HL-60/S4 (cell line): ENCODE data around the gene PRR3.
"Not testable (repeated sequence)": the region's sequence is repeated elsewhere in the genome, so short reads cannot be mapped to it uniquely, and the experiment has no call there.

ENCODE experiments used
- in situ Hi-C: fragments of 300-500 bp; cut with MboI; formaldehyde crosslinking; loops from 2 replicates; pipeline ENCODE4 v1.14.3; 2022; ENCODE audit warnings: low sequenced_read_pairs

The PRR3 gene, protein sequence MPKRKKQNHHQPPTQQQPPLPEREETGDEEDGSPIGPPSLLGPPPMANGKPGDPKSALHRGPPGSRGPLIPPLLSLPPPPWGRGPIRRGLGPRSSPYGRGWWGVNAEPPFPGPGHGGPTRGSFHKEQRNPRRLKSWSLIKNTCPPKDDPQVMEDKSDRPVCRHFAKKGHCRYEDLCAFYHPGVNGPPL

DNA sequence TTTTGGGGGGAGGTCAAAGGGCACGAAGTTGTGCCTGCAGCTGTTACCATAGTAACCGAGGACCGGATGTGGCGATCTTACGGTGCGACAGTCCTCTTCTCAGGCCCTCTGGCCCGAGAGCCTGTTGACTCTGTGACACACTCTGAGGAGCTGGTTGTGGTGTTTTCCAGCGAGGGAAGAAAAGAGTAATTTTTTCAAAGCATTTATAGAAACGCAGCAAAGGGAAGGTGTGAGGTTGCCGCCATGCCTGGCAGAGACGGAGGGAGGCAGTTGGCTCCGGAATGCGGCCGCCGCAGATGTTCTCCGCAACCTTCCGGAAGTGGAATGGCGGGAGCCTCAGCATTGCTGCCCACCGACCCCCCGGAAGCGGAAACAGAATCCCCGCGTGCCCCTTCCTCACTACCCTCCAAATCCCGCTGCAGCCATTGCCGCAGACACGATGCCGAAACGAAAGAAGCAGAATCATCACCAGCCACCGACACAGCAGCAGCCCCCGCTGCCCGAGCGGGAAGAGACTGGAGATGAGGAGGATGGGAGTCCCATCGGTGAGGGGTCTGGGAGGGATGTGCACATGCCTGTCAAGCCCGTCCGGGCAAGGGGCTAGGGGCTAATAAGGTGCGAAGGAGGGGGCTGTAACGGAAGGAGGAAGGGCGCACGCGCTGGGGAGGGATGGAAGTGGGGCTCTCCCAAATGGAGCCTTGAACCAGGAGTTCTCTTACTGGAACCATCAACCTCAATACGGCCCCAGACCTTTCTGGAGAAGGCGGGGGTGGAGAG is at the start of gene PRR3:
Gene PRR3 (plus strand): TSS at position 390 of the 777 bp plus-strand sequence. CDS start 50 bp downstream, at position 440.
- in situ Hi-C loops: no loop called here

DNA sequence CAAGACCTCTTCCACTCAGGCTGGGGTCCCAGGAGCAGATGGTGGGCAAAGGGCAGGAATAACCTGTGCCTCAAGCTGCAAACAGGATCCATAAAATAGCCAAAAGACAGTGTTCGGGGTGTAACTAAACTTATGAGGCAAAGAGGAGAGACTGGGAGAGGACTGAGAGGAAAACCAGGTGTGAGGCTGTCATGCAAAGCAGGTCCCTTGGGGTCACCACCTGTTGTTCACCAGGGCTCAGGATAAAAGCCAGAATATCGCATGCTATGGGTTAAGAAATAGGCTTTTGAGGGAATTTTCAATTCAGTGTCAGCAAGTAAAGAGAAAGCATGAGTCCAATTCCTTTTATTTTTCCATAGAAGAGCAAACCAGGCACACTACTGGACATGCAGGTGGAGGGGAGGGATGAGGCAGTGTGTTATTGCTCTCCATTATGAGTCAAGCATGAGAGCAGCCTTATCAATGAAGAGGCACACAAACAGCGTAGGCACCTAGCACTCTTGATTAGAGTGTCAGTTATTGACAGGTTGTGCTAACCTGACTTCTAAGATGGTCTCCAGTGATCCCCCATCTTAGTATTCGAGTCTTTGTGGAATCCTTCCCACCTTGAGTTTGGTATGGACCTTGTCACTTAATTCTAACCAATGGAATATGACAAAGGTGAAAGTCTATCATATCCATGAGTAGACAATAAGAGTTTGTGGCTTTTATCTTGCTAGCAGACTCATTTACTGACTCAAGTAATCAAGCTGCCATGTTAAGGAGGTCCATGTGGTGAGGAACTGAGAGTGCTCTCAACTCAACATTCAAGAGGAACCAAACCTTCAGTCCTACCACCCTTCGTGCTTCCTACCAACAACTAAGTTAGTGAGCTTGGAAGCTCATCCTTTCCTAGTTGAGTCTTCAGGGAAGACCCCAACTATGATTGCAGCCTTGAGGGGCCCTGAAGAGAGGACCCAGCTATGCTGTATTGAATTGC is 49.0 kb upstream of the PRR3 start:
- in situ Hi-C loops: no loop called here

DNA sequence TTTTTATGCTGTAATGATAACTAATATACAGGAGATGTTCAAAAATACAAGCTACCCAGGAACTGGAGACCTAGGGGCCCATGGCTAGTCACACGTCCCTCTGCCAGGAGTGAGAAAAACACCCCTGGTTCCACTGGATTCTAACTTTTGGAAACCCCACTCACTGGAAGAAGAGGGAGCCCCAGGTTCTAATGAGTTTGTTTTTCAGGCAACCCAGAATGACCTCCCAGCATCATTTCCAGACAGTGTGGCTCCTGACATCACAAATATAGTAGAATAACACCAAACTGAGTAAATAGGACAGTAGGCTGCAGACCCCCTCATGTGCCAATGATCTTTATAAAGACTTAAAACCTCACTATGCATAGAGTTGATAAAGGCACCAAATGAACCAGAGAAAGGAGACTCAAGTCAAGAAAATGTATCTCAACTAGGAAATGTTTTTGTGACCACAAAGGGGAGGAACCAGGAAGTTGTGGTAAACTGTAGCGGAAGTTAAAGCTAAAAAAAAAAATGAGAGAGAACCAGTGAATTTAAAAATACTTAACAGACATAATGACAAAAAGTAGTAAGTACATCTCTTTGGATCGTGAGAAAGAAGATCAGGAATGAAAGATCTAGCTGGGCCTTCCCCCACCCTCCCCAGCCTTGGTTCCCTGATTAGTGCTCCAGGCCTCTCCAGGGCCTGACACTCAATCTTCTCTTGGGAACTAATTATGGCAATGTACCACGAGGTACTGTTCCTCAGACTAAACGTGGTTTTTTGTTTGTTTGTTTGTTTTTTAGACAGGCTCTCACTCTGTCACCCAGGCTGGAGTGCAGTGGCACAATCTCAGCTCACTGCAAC is 48.0 kb upstream of the PRR3 start:
- in situ Hi-C loops: no loop called here

DNA sequence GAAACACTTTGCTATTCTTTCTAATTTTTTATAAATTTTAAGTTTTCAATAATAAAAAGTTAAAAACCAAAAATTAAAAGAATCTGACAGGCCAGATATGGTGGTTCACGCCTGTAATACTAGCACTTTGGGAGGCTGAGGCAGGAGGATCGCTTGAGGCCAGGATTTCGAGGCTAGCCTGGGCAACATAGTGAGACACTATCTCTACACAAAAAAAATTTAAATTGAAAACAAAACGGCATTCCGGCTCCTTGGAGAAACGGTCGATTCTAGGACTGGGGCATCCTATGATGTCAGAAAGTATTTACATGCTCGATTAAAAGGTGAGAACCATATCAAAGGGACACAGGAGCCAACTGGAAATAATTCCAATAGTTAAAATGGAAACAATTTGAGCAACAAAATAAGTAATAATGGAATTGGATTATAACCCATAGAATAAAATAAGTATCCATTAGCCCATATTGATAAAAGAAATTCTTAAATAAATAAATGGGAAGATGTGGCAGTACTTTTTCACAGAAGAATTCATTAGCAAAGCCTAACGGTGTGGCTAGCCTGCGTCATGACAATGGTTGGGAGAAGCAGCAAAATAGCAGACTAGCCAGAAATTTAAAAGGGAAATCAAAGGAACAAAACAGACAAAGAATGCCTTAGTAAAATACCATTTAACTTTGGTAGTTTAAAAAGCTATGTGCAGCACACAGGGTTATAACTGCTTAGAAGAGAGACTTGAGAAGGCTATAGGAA is 46.5 kb upstream of the PRR3 start:
- in situ Hi-C loops: no loop called here

DNA sequence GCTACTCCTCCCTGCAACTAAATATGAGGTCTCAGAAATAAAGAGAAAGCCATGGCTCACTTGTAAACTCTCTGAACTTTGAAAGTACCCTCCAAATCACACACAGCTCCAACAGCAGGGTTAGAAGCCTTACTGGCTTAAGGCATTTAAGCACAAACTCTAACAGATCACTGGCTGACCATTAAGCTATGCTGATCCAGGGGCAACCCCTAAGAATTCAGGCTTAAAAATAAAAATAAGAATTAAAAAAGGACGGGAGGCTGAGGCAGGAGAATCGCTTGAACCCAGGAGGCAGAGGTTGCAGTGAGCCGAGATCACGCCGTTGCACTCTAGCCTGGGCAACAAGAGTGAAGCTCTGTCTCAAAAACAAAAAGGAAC is 45.9 kb upstream of the PRR3 start:
- in situ Hi-C loops: no loop called here

DNA sequence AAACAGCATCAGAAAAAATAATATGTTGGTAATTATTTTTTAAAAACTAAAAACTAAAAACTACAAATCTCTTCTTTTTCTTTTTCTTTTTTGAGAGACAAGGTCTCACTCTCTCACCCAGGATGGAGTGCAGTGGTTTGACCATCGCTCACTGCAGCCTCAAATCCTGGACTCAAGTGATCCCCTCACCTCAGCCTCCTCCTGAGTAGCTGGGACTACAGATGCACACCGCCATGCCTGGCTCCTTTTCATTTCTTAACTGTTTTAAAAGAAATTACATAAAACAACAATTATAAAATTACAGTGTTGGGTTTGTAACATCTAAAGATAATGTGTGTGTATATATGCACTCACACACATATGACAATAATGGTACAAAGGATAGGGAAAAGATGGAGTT is 43.6 kb upstream of the PRR3 start:
- in situ Hi-C loops: no loop called here

DNA sequence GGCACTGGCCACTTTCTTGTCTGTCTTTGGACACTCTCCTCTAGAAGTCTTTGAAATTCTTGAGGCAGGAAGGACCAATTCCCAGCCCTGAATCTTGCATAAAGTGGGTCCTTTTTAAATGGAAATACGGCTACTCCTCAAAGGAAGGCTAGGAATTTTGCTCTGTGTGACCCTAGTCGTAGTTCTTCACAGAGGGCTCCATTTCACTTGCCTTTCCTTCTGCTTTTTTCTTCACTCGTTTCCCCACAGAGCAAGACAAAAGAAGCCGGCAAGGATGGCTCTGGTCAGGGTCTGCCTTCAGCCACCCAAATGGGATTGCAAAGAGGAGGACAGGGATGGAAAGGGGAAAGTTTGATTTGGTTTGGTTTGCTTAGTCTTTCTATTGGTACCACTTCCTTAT is 42.0 kb upstream of the PRR3 start:
- in situ Hi-C loops: no loop called here

DNA sequence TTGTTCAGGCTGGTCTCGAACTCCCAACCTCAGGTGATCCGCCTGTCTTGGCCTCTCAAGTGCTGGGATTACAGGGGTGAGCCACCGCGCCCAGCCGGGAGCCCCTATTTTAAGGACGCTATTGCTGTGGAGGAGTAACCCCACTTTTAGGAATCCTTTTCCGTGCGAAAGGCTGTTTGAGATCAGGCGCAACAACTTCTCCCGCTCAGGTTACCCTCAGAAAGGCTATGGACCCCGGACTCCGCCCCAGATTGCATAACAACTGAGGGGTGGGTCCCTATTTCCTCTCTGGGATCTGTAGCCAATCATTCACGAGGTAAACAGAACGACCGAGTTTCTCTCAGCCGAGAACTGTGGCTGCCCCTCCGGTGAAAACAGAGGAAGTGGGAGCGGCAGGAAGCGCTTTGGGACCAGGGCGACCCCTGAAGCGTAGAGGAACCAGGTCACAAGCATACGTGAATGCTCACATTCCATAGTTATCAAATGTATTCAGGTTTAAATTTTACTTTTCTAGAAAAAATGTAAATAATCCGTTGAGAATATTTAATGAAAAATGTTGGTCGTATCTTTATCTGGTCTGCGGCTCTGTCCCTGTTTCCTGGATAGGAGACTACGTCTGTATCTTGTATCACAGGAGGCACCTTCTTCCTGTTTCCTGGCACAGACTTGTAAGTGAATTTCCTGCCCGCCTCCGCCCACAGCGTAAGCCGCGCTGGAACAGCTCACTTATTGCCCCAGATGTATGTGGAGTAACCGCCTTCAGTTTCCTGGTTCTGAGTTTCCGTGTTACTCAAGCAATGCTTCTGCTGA is 40.9 kb upstream of the PRR3 start:
- in situ Hi-C loops: no loop called here

DNA sequence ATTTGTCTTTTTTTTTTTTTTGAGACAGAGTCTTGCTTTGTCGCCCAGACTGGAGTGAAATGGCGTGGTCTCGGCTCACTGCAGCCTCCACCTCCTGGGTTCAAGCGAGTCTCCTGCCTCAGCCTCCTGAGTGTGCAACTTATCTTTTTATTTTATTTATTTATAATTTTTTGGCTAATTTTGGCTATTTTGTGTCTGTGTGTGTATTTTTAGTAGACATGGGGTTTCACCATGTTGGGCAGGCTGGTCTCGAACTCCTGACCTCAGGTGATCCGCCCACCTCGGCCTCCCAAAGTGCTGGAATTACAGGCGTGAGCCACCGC is 40.4 kb upstream of the PRR3 start:
- in situ Hi-C loops: not testable (repeated sequence)

DNA sequence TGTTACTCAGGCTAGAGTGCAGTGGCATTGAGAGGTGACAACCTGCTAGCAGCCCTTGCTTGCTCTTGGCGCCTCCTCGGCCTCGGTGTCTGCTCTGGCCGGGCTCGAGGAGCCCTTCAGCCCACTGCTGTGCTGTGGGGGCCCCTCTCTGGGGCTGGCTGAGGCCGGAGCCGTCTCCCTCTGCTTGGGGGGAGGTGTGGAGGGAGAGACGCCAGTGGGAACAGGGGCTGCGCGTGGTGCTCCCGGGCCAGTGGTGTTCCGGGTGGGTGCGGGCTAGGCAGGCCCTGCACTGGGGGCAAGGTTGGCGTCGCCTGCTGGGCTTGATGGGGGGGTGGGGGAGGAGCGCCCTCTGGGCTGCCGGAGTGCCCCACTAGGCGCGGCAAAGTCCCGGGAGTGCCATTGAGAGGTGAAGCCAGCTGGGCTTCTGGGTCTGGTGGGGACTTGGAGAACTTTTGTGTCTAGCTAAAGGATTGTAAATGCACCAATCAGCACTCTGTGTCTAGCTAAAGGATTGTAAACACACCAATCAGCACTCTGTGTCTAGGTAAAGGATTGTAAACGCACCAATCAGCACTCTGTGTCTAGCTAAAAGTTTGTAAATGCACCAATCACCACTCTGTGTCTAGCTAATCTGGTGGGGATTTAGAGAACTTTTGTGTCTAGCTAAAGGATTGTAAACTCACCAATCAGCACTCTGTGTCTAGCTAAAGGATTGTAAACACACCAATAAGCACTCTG is 39.2 kb upstream of the PRR3 start:
- in situ Hi-C loops: not testable (repeated sequence)

DNA sequence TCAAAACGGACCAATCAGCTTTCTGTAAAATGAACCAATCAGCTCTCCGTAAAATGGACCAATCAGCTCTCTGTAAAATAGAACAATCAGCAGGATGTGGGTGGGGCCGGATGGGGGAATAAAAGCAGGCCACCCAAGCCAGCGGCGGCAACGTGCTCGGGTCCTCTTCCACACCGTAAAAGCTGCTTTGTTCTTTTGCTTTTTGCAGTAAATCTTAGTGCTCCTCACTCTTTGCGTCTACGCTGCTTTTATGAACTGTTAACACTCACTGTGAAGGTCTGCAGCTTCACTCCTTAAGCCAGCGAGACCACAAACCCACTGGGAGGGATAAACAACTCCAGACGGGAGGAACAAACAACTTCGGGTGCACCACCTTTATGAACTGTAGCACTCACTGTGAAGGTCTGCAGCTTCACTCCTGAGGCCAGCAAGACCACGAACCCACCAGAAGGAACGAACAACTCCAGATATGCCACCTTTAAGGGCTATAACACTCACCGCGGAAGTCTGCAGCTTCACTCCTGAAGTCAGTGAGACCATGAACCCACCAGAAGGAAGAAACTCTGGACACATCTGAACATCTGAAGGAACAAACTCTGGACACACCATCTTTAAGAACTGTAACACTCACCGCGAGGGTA is 38.5 kb upstream of the PRR3 start:
- in situ Hi-C loops: not testable (repeated sequence)

DNA sequence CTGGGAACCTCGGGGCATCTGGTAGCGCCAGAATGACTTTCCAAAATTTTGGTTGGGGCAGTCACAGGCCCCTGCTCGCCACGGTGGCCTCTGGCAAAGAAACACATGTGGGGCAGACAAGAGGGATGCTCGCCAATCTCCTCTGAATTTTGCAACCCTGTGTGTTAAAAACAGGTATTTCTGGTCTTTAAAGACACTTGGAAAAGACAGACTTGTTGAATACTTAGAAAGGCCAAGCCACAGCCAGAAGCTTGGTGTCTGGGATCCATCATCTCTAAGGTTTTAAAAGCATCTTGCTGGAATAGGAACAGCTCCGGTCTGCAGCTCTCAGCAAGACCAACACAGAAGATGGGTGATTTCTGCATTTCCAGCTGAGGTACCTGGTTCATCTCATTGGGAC is 36.6 kb upstream of the PRR3 start:
- in situ Hi-C loops: no loop called here

DNA sequence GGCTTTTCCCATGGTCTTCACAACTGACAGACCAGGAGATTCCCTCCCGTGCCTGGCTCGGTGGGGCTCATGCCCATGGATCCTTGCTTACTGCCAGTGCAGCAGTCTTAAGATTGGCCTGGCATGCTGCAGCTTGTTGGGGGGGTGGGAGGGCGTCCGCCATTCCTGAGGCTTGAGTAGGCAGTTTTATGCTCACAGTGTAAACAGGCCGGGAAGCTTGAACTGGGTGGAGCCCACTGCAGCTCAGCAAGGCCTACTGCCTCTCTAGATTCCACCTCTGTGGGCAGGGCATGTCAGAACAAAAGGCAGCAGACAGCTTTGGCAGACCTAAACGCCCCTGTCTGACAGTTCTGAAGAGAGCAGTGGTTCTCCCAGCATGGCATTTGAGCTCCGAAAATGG is 36.0 kb upstream of the PRR3 start:
- in situ Hi-C loops: not testable (repeated sequence)

DNA sequence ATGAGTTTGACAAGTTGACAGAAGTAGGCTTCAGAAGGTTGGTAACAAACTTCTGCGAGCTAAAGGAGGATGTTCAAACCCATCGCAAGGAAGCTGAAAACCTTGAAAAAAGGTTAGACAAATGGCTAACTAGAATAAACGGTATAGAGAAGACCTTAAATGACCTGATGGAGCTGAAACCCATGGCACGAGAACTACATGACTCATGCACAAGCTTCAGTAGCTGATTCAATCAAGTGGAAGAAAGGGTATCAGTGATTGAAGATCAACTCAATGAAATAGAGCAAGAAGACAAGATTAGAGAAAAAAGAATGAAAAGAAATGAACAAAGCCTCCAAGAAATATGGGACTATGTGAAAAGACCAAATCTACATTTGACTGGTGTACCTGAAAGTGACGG is 35.1 kb upstream of the PRR3 start:
- in situ Hi-C loops: not testable (repeated sequence)

DNA sequence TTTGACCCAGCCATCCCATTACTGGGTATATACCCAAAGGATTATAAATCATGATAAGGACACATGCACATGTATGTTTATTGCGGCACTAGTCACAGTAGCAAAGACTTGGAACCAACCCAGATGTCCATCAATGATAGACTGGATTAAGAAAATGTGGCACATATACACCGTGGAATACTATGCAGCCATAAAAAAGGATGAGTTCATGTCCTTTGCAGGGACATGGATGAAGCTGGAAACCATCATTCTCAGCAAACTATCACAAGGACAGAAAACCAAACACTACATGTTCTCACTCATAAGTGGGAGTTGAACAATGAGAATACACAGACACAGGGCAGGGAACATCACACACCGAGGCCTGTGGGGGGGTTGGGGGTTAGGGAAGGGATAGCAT is 30.7 kb upstream of the PRR3 start:
- in situ Hi-C loops: not testable (repeated sequence)

DNA sequence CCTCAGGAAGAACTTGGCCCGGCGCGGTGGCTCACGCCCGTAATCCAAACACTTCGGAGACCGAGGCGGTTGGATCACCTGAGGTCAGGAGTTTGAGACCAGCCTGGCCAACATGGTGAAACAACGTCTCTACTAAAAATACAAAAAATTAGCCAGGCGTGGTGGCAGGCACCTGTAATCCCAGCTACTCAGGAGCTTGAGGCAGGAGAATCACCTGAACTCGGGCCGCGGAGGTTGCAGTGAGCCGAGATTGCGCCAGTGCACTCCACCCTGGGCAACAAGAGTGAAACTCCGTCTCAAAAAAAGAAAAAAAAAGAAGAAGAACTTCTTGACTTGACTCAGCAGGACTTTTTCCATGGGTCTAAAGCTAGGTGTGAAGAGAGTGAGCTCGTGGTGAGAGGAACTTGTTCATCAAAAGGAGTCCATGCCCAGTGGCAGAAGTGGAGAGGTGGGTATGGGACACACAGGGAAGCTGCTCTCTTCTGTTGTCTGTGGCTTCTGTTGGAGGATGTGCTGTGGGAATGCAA is 27.7 kb upstream of the PRR3 start:
- in situ Hi-C loops: not testable (repeated sequence)

DNA sequence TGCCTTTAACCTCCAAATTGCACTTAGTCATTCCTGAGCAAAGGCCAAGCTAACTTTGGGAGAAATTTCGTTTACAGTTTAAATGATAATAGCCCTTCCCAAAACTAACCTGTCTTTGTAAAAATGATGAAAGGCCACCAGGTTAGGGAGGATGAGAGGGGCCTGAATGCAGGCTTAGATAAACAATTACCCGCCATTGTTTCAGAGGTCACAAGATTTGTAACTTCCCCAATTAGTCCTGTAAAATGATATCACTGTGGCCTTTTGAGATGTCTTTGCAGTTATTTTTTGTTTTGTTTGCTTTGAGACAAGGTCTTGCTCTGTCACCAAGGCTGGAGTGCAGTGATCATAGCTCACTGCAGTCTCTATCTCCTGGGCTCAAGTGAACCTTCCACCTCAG is 27.1 kb upstream of the PRR3 start:
- in situ Hi-C loops: loop anchor here (5.0 kb wide), 1 partner anchor 38 kb away; no protein-coding TSS in a partner anchor
